Lung (tissue), 12 donors: Measurements from ENCODE around the gene GABRG3. TPM values are rescaled to one million over a fixed set of nuclear protein-coding genes. Genes with fewer than 3 reads are reported as not detected.

Experiments
- ATAC-seq: fragments of 200-7000 bp; cut with Tn5 transposase; one replicate; pipeline ENCODE4 v1.9.1; 2020; ENCODE audit warnings: moderate number of reproducible peaks; ENCODE audit not compliant: insufficient read depth, low FRiP score
- DNase-seq, 3 donors: peaks; one replicate each; pipeline ENCODE4 v3.0.0-alpha.2; 2013 to 2017
- H3K27ac ChIP-seq, 2 donors: one replicate each; pipeline ENCODE4 v1.5.1; 2013; ENCODE audit warnings: mild to moderate bottlenecking in 2 of 2, moderate library complexity in 2 of 2, control low read depth in 1 of 2, inconsistent platforms in 1 of 2, low read depth in 1 of 2, low read length in 1 of 2
- H3K27me3 ChIP-seq, 3 donors: one replicate each; pipeline ENCODE4 v1.5.1; 2013; ENCODE audit warnings: low read length in 2 of 3; ENCODE audit not compliant: control insufficient read depth in 3 of 3, insufficient read depth in 3 of 3
- H3K36me3 ChIP-seq, 4 donors: one replicate each; pipeline ENCODE4 v1.5.1; 2013; ENCODE audit warnings: low read length in 4 of 4, mild to moderate bottlenecking in 1 of 4, moderate library complexity in 1 of 4; ENCODE audit not compliant: control insufficient read depth in 4 of 4, insufficient read depth in 4 of 4
- H3K4me1 ChIP-seq, 5 donors: one replicate each; pipeline ENCODE4 v1.5.1; 2013; ENCODE audit warnings: low read length in 5 of 5, mild to moderate bottlenecking in 2 of 5, moderate library complexity in 1 of 5; ENCODE audit not compliant: control insufficient read depth in 5 of 5, insufficient read depth in 5 of 5
- H3K4me3 ChIP-seq: one replicate; pipeline ENCODE4 v1.5.1; 2013; ENCODE audit warnings: mild to moderate bottlenecking, control low read depth, moderate library complexity
- H3K9ac ChIP-seq, 2 donors: one replicate each; pipeline ENCODE4 v1.5.1; 2013; ENCODE audit warnings: low read length in 2 of 2, control low read depth in 1 of 2; ENCODE audit not compliant: insufficient read depth in 1 of 2
- H3K9me3 ChIP-seq, 4 donors: one replicate each; pipeline ENCODE4 v1.5.1; 2013; ENCODE audit warnings: low read length in 3 of 4, mild to moderate bottlenecking in 1 of 4, moderate library complexity in 1 of 4; ENCODE audit not compliant: control insufficient read depth in 4 of 4, insufficient read depth in 3 of 4
- WGBS, 2 donors: extraction: QIAGEN DNeasy Blood & Tissue Kit; methylation state at CpG; one replicate each; pipeline ENCODE4 v1.1.7; 2013; 5-methylcytosine and 5-hydroxymethylcytosine counted together
- polyA plus RNA-seq, 2 donors: library from polyadenylated mRNA; stranded (reverse); fragments of 200-250 nt; gene quantifications; one replicate each; pipeline ENCODE4 v1.2.1, GENCODE V29; 2013
- total RNA-seq, 2 donors: library from RNA; depleted of rRNA in 1 of 2; stranded (reverse); fragments of >200 nt in 1 of 2; gene quantifications; one replicate each; pipeline ENCODE4 v1.2.1, GENCODE V29; 2014 to 2021
- TF ChIP-seq, protein P1 (sequence below): IDR thresholded peaks from 2 replicates; pipeline ENCODE4 v1.5.1; 2012; ENCODE audit warnings: mild to moderate bottlenecking; ENCODE audit errors: control extremely low read depth, extremely low read depth
- donor health status: control.
- donor health status: control.
- donor health status: Bipolar disorder and iron deficiency.
- donor health status: healthy.
- donor health status: DM: yes; HTN: yes; CAD: no.

Gene GABRG3
- total and polyA plus RNA-seq, 4 donors: 16.9 TPM; not detected in 3

DNA sequence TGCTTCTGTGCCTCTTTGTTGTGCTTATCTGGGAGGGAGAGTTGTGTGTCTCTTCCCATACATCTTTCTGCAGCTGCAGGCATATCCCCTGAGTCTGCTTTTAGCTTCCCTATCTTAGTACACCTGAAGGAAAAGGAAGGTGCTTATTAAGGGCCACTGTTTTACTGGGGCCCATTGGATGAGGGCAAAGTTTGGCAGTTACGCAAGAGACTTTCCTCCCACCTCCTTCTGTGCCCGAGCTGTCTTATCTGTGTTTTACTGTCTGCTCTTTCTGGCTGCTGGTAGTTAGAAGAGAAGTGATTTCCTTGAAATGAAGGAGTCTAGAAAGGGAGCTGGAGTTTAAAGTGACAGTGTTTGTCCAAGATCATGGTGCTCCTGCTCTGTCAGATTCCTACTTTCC lies 66.5 kb downstream of the GABRG3 start:
- Histone ChIP-seq H3K36me3 (no peaks in the 10 kb centered on the region), H3K4me1 (peaks cover 0 to 4% (median 0%) of the 10 kb centered on the region in 5 donors), H3K4me3 (no peak overlapping the region), H3K27me3 (no peaks in the 10 kb centered on the region), H3K9ac (no peak overlapping the region), H3K9me3 (peaks cover 0 to under 1% (median 0%) of the 10 kb centered on the region in 4 donors), H3K27ac (no peak overlapping the region)
- TF ChIP-seq, protein P1, sequence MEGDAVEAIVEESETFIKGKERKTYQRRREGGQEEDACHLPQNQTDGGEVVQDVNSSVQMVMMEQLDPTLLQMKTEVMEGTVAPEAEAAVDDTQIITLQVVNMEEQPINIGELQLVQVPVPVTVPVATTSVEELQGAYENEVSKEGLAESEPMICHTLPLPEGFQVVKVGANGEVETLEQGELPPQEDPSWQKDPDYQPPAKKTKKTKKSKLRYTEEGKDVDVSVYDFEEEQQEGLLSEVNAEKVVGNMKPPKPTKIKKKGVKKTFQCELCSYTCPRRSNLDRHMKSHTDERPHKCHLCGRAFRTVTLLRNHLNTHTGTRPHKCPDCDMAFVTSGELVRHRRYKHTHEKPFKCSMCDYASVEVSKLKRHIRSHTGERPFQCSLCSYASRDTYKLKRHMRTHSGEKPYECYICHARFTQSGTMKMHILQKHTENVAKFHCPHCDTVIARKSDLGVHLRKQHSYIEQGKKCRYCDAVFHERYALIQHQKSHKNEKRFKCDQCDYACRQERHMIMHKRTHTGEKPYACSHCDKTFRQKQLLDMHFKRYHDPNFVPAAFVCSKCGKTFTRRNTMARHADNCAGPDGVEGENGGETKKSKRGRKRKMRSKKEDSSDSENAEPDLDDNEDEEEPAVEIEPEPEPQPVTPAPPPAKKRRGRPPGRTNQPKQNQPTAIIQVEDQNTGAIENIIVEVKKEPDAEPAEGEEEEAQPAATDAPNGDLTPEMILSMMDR: no peak
- WGBS, 2 donors: 58 to 66% methylated on average over 2 of the region's 2 CpGs
- DNase-seq (no peak), ATAC-seq (no peak)

DNA sequence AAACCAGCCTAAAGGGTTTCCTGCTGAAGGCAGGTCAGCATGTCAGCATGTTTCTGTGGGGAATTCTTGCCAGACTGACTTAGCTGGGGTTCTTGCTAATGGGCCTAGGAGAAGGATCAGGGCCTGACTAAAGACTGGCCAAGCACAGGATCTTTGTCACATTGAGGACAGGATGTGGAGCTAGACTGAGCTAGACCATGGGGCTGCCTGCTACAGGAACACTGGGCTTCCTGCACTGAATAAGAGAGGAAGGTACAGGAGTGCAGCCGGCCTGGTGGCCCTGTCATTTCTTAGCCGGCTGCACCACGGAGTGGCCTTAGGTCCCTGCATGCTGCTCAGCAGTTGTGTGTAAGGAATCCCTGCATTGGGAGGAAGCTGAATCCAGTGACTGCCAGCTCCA lies 68.2 kb downstream of the GABRG3 start:
- Histone ChIP-seq H3K27me3 (no peaks in the 10 kb centered on the region), H3K36me3 (no peaks in the 10 kb centered on the region), H3K9ac (no peak overlapping the region), H3K4me1 (peaks cover 0 to 4% (median 0%) of the 10 kb centered on the region in 5 donors), H3K27ac (no peak overlapping the region), H3K9me3 (no peaks in the 10 kb centered on the region), H3K4me3 (no peak overlapping the region)
- TF ChIP-seq, protein P1: no peak
- no peak for DNase-seq
- 55 to 58% methylated on average over 3 of the region's 3 CpGs for WGBS, 2 donors
- ATAC-seq: no peak

DNA sequence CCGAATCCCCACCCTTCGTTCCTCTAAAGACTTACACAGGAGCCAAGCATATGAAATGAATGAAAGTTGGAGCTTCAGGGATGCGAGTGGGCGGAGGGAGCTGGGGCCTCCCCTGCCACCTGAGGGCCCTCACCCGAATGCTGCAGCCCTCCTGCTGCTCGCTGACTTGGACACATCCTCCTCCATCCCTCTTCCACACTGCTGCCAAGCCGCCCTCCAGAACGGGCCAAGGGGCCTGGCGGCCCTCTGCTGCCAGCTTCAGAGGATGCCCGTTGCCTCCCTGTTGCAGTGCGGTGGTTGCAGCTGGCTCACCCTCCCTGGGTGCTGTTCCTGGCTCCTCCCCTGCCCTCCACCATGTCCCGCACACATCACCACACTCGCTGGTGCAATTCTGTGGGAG lies 71.2 kb downstream of the GABRG3 start:
- DNase-seq (no peak), ATAC-seq (no peak)

More for the DNA sequence above, 71.2 kb downstream of the GABRG3 start:
- Histone ChIP-seq H3K27ac (no peak overlapping the region), H3K27me3 (no peaks in the 10 kb centered on the region), H3K9ac (no peak overlapping the region), H3K9me3 (no peaks in the 10 kb centered on the region), H3K4me1 (peaks cover 0 to 13% (median 0%) of the 10 kb centered on the region in 5 donors), H3K4me3 (no peak overlapping the region), H3K36me3 (no peaks in the 10 kb centered on the region)
- TF ChIP-seq, protein P1: no peak
- 94 to 95% methylated on average over 13 of the region's 13 CpGs for WGBS, 2 donors
